Sigmoid colon (tissue), 4 donors: Measurements from ENCODE around the gene CDK5RAP3.

ENCODE experiments used
- EP300 ChIP-seq, 4 donors: sonication (generic); formaldehyde crosslinking; IDR thresholded peaks; one replicate each; pipeline ENCODE4 v1.6.1; 2017; ENCODE audit warnings: antibody characterized with exemption in 4 of 4
- POLR2A ChIP-seq, 2 donors: fragments of 450-650 bp; IDR thresholded peaks; one replicate each; pipeline ENCODE4 v1.6.1; 2016; ENCODE audit warnings: antibody characterized with exemption in 2 of 2, mild to moderate bottlenecking in 2 of 2, moderate library complexity in 2 of 2
- POLR2AphosphoS5 ChIP-seq, 4 donors: sonication (generic); formaldehyde crosslinking; IDR thresholded peaks; one replicate each; pipeline ENCODE4 v1.6.1; 2017; ENCODE audit warnings: antibody characterized with exemption in 4 of 4
- TF ChIP-seq, protein P1 (sequence below), 4 experiments: fragments of 450-650 bp in 3 of 4; fragments of 200-600 bp in 1 of 4; IDR thresholded peaks; one replicate each; pipeline ENCODE4 v1.5.1; 2016 to 2019; ENCODE audit warnings: antibody characterized with exemption in 4 of 4, mild to moderate bottlenecking in 3 of 4, moderate library complexity in 2 of 4

GRCh38 chr17:47981462-47981861, 10.5 kb downstream of the CDK5RAP3 start:
- TF ChIP-seq EP300 (IDR thresholded peaks at IDR 0.05) (no peak), POLR2A (IDR thresholded peaks at IDR 0.05) (no peak), POLR2AphosphoS5 (IDR thresholded peaks at IDR 0.05) (no peak)
- TF ChIP-seq, protein P1, sequence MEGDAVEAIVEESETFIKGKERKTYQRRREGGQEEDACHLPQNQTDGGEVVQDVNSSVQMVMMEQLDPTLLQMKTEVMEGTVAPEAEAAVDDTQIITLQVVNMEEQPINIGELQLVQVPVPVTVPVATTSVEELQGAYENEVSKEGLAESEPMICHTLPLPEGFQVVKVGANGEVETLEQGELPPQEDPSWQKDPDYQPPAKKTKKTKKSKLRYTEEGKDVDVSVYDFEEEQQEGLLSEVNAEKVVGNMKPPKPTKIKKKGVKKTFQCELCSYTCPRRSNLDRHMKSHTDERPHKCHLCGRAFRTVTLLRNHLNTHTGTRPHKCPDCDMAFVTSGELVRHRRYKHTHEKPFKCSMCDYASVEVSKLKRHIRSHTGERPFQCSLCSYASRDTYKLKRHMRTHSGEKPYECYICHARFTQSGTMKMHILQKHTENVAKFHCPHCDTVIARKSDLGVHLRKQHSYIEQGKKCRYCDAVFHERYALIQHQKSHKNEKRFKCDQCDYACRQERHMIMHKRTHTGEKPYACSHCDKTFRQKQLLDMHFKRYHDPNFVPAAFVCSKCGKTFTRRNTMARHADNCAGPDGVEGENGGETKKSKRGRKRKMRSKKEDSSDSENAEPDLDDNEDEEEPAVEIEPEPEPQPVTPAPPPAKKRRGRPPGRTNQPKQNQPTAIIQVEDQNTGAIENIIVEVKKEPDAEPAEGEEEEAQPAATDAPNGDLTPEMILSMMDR (IDR thresholded peaks at IDR 0.05): no peak
